22Rv1 (cell line): ENCODE results near the gene ATP1A2.

Experiments used
- H3K27ac ChIP-seq: fragments of 450-650 bp; 2 replicates; pipeline ENCODE4 v1.5.1; 2017
- ZFX ChIP-seq: fragments of 450-650 bp; IDR thresholded peaks from 2 replicates; pipeline ENCODE4 v1.6.1; 2017; ENCODE audit warnings: antibody characterized with exemption, borderline replicate concordance
- TF ChIP-seq, protein P1 (sequence below): fragments of 450-650 bp; IDR thresholded peaks from 2 replicates; pipeline ENCODE4 v1.5.1; 2017; ENCODE audit warnings: mild to moderate bottlenecking

The ATP1A2 gene

DNA sequence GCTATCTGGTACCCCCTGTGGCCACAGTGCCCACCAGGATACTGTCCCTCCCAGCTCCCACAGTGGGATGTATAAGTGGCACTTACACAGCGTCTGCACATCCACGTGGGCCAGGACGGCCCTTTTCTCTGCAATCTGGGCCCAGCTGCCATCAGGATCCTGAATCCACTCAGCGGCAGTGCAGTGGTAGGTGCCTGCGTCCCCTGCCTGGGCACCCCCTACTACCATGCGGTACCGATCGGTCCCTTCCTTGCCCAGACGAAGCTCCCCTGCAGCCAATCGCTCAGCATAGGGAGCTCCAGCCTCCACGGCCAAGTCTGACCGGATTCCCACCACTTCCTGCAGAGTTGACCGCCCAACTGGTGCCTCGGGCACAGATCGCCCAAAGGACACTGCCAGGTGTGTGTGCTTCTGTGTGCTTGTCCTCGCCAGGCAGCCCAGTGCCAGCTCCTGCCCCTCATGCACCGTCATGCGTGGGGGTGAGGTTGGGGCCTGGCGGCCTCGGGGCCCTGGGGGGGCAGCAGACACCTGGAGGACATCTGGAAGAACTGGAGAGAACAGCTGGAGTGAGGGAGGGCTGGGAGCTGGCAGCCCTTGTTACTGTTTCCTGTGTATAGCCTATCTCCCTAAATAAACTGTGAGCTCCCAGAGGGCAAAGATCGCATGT is 21.8 kb upstream of the ATP1A2 start:
- TF ChIP-seq, protein P1, sequence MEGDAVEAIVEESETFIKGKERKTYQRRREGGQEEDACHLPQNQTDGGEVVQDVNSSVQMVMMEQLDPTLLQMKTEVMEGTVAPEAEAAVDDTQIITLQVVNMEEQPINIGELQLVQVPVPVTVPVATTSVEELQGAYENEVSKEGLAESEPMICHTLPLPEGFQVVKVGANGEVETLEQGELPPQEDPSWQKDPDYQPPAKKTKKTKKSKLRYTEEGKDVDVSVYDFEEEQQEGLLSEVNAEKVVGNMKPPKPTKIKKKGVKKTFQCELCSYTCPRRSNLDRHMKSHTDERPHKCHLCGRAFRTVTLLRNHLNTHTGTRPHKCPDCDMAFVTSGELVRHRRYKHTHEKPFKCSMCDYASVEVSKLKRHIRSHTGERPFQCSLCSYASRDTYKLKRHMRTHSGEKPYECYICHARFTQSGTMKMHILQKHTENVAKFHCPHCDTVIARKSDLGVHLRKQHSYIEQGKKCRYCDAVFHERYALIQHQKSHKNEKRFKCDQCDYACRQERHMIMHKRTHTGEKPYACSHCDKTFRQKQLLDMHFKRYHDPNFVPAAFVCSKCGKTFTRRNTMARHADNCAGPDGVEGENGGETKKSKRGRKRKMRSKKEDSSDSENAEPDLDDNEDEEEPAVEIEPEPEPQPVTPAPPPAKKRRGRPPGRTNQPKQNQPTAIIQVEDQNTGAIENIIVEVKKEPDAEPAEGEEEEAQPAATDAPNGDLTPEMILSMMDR = no peak
- TF ChIP-seq ZFX = no peak
- no peak overlapping the region for H3K27ac ChIP-seq

DNA sequence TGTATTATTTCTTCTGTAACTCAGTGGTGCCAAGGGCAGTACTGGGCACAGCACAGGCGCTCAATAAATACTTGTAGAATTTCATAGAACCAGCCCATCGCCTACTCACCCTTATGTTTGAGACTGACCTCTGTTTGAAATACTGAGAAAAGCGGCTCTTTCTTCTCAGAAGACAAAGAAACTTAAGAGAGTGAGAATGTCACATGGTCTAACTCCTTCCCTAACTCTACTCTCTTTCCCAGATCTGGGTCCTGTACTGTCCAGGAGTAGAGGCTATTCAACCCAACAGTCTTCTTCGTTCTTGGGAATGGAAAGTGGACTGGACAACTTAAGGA is 21.3 kb upstream of the ATP1A2 start:
- no peak overlapping the region for H3K27ac ChIP-seq
- TF ChIP-seq, protein P1 = no peak
- TF ChIP-seq ZFX = no peak

DNA sequence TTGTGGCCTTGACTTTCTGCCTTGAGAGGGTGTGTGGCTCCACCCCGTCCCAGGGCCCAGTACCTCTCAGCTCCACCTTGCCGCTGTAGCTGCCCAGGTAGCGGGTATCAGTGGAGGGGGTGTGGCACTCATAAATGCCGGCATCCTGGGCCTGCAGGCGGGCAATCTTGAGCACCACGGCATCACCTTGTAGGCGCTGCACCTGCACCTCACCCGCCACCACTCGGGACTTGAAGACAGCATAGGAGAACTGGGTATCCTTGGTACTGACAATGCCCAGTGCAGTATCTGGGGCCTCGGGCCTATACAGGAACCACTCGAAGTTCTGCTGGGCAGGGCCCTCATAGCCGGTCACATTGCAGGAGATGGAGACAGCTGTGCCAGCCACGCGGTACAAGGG is 20.8 kb upstream of the ATP1A2 start:
- H3K27ac ChIP-seq = no peak overlapping the region
- TF ChIP-seq ZFX = no peak
- TF ChIP-seq, protein P1 = no peak

DNA sequence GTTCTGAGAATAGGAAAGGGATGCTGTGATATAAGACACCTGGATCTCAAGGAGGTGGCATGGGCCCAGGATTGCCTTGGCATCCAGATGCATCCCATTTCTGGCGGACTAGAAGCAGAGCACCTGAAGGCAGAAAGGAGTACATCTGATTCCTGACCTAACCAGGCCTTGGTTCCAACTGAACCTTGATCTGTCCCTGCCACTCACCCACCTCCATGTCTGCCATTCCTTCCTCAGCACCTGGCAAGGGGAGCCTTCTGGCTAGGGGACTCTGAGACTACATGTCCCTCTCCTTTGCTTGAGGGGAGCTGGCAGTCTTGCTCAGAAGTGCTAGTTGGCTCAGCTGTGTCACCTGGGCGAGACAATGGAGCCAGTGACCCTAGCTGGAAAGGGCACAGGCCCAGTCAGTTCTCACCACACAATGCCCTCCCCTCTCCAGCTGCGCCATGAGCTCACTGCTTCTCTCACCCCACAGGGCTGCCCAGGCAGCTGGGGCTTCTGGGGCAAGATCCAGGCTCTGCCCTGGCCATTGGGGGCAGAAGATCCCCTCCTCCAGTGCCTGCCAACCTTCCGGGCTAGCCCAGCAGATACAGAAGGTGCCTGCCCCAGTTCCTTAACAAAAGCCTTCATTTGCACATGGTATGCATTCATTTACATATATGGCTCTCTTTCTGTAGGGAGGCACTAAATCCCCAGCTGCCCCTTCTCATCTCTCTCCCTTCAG is 20.0 kb upstream of the ATP1A2 start:
- TF ChIP-seq, protein P1 = no peak
- no peak for TF ChIP-seq ZFX
- no peak overlapping the region for H3K27ac ChIP-seq

DNA sequence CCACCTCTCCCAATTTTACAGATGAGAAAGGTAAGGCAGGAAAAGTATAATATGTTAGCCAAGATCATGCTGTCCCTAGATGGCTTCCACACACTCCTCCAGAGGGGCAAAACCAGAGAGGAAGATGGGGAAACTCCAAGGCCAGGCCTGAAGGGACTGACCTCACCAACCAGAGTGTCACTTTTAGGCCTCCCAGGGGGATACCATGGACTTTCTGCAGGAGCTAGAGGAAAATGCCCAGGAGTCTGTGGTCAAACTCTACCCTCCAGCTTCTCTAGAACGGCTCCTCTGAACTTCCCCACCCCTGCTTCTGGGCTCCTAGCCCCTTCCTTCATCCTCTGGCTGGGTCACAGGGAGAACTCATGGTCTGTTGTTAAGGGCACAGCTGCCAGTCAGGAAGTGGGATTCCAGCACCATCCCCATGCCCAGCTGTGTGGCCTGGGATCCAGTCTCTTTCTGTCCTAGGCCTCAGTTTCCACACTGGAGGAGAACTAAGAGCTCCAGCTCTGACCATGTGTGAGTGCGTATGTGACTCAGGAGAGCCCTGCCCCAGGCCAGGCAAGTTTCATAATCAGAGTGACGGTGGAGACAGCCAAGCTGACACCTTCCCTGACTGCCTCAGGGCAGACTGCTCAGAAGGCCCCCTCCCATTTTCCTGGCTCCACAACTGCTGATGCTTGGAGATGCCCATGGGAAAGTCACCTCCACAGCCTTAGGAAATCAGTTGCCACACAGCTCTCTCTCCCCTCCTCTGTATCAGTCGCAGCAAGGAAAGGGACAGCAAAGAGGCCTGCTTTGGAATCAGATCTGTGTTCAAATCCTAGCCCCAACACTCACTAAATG is 19.1 kb upstream of the ATP1A2 start:
- TF ChIP-seq, protein P1 = no peak
- TF ChIP-seq ZFX = no peak
- H3K27ac ChIP-seq = no peak overlapping the region

DNA sequence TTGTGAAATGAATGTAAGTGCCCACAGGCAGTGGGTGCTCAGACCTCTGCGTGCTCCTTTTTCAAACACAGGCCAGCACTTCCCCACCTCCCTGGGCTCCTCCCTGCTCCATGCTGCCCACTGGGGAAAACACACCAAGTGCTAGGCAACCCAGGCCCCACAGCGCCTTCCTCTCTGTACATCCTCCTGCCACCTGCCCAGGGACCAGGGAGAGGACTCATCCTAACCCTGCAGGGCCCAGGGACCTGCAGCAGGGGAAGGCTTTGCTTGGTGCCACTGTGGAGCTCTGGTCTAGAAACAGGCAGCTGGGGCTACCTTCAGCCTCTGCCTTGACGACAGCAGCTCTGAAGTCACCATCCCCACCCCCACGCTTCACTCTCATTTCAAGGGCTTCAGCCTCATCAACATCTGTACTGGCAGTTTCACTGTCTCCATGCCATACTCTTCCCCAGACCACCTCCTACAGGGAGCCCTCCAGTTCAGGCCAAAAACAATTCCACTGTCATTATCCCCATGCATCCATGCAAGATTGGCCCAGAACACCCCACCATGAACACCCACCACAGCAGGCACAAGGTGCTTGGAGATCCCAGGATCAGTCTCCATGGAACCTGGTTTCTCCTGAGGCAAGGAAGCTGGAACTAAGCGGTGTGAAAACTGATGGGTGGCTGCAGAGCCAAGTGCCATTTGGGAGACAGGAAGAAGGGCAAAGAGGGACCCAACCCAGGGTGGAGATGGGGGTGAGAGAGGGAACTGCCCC is 18.2 kb upstream of the ATP1A2 start:
- TF ChIP-seq ZFX = no peak
- TF ChIP-seq, protein P1 = no peak
- 0 out of 2 replicates have a peak overlapping the region, but pooled peaks have one; percentile 37 for H3K27ac ChIP-seq
